NCI-H128 (cell line): Measurements from ENCODE around the gene IFITM1.
"Not testable (repeated sequence)": the region's sequence is repeated elsewhere in the genome, so short reads cannot be mapped to it uniquely, and the experiment has no call there.

Source experiments
- DNase-seq: peaks from one replicate; lab custom pipeline; 2025; ENCODE audit not compliant: unreplicated experiment; lab: John Stamatoyannopoulos, UW

Gene IFITM1

GRCh38 chr11:308740-309665 is 4.8 kb upstream of the IFITM1 start:
- not testable (repeated sequence) for DNase-seq

GRCh38 chr11:309979-310572 is 3.8 kb upstream of the IFITM1 start:
- DNase-seq: not testable (repeated sequence)

- not testable (repeated sequence) for DNase-seq
Observed at GRCh38 chr11:311013-311748, 2.7 kb upstream of the IFITM1 start.

GRCh38 chr11:312092-312816 is 1.6 kb upstream of the IFITM1 start:
- DNase-seq: no peak

GRCh38 chr11:313304-313786 is 495 bp upstream of the IFITM1 start:
- no peak for DNase-seq

- not testable (repeated sequence) for DNase-seq
Observed at GRCh38 chr11:314554-314875, 675 bp downstream of the IFITM1 start.

GRCh38 chr11:315051-315481 is 1.2 kb downstream of the IFITM1 start:
- DNase-seq: no peak

GRCh38 chr11:315516-315994 is 1.7 kb downstream of the IFITM1 start:
- no peak for DNase-seq

GRCh38 chr11:316031-316701 is 2.3 kb downstream of the IFITM1 start:
- no peak for DNase-seq

- DNase-seq: no peak
Observed at GRCh38 chr11:316891-317301, 3.1 kb downstream of the IFITM1 start.

- DNase-seq: not testable (repeated sequence)
Observed at GRCh38 chr11:317668-318404, 4.0 kb downstream of the IFITM1 start.

- DNase-seq: not testable (repeated sequence)
Observed at GRCh38 chr11:318405-319120, 4.7 kb downstream of the IFITM1 start.

- DNase-seq: not testable (repeated sequence)
Observed at GRCh38 chr11:319121-319887, 5.5 kb downstream of the IFITM1 start.

- not testable (repeated sequence) for DNase-seq
Observed at GRCh38 chr11:319888-320273, 6.0 kb downstream of the IFITM1 start.

GRCh38 chr11:324156-324555 is 10.3 kb downstream of the IFITM1 start:
- no peak for DNase-seq

- not testable (repeated sequence) for DNase-seq
Observed at GRCh38 chr11:324593-325517, 11.0 kb downstream of the IFITM1 start.
